Endothelial cell of umbilical vein (primary cell): ENCODE results near the gene NBEA. TPM values are rescaled to one million over a fixed set of nuclear protein-coding genes. Genes with fewer than 3 reads are reported as not detected.
"Not testable (repeated sequence)": the region's sequence is repeated elsewhere in the genome, so short reads cannot be mapped to it uniquely, and the experiment has no call there.

Source experiments
- BruUV-seq: library from RNA; stranded (reverse); fragments of 400-500 nt; replicated peaks from 2 replicates; lab custom pipeline; 2021; lab: Mats Ljungman, UMichigan
- CTCF ChIA-PET: fragments of 300-600, 350-600 bp; sonication (Branson Sonifier 250); formaldehyde crosslinking; loops from one replicate; lab custom pipeline; 2021; ENCODE audit warnings: antibody characterized with exemption, inconsistent platforms; lab: Charles Lee
- POLR2A ChIA-PET: fragments of 300-600, 350-600 bp; sonication (Branson Sonifier 250); formaldehyde crosslinking; loops from one replicate; lab custom pipeline; 2021; ENCODE audit warnings: antibody characterized with exemption, inconsistent platforms; lab: Charles Lee
- DNase-seq: peaks from one replicate; pipeline ENCODE4 v3.0.0-alpha.2; 2011; ENCODE audit warnings: low read depth, low spot score
- FAIRE-seq: peaks from 2 replicates; lab custom pipeline; 2011; peaks lifted over from hg19 to GRCh38; lab: Jason Lieb, UNC
- H2AFZ ChIP-seq: 2 replicates; pipeline ENCODE4 v1.6.0; 2012; ENCODE audit warnings: low read depth, low read length, control low read depth, inconsistent platforms
- H3K27ac ChIP-seq: 2 replicates; pipeline ENCODE4 v1.5.1; 2011; ENCODE audit warnings: low read depth, mild to moderate bottlenecking, control low read depth, low read length, moderate library complexity; ENCODE audit not compliant: insufficient read depth
- H3K27me3 ChIP-seq, 2 experiments: 2 replicates each; pipeline versions ENCODE4 v1.6.0 to v1.6.1; 2011; ENCODE audit warnings: low read length in 2 of 2, mixed read lengths in 1 of 2; ENCODE audit not compliant: control insufficient read depth in 2 of 2, insufficient read depth in 2 of 2
- H3K36me3 ChIP-seq, 2 experiments: 2 replicates in 1 of 2; 3 replicates in 1 of 2; pipeline ENCODE4 v1.5.1; 2011; ENCODE audit warnings: low read length in 2 of 2, mild to moderate bottlenecking in 1 of 2, moderate library complexity in 1 of 2; ENCODE audit not compliant: control insufficient read depth in 2 of 2, insufficient read depth in 2 of 2; ENCODE audit errors: extremely low read depth in 1 of 2
- H3K4me1 ChIP-seq: 3 replicates; pipeline ENCODE4 v1.5.1; 2011; ENCODE audit warnings: mild to moderate bottlenecking, low read length; ENCODE audit not compliant: control insufficient read depth, insufficient read depth; ENCODE audit errors: extremely low read depth
- H3K4me2 ChIP-seq: 2 replicates; pipeline ENCODE4 v1.6.1; 2011; ENCODE audit warnings: low read length, control low read depth, mixed read lengths; ENCODE audit not compliant: insufficient read depth
- H3K4me3 ChIP-seq, 3 experiments: fragments of 200-600 bp in 1 of 3; sonication (generic), shearing (Covaris generic) in 1 of 3; replicated peaks in 1 of 3; 2 replicates each; pipeline ENCODE4 v1.5.1; 2011 to 2016; ENCODE audit warnings: control low read depth in 3 of 3, low read length in 3 of 3, mild to moderate bottlenecking in 2 of 3, inconsistent platforms in 1 of 3, low read depth in 1 of 3, moderate library complexity in 1 of 3; ENCODE audit not compliant: insufficient read depth in 1 of 3
- H3K79me2 ChIP-seq: 2 replicates; pipeline ENCODE4 v1.6.0; 2012; ENCODE audit warnings: low read length, inconsistent platforms; ENCODE audit not compliant: control insufficient read depth, insufficient read depth
- H3K9ac ChIP-seq: replicated peaks from 2 replicates; pipeline ENCODE3; 2011; ENCODE audit warnings: low read length, control low read depth; ENCODE audit not compliant: insufficient read depth; ENCODE audit errors: extremely low read depth
- H3K9me1 ChIP-seq: replicated peaks from 3 replicates; pipeline ENCODE4 v1.6.0; 2011; ENCODE audit warnings: mild to moderate bottlenecking, low read length; ENCODE audit not compliant: control insufficient read depth, insufficient read depth; ENCODE audit errors: extremely low read depth
- H3K9me3 ChIP-seq: replicated peaks from 2 replicates; pipeline ENCODE4 v1.5.1; 2012; ENCODE audit warnings: low read length, inconsistent platforms; ENCODE audit not compliant: control insufficient read depth, insufficient read depth
- H4K20me1 ChIP-seq: replicated peaks from 2 replicates; pipeline ENCODE3; 2011; ENCODE audit warnings: mild to moderate bottlenecking, low read length; ENCODE audit not compliant: control insufficient read depth, insufficient read depth; ENCODE audit errors: extremely low read depth
- CTCF ChIP-seq, 2 donors: IDR thresholded peaks; 1 replicate in 1 of 2; 2 replicates in 1 of 2; pipeline ENCODE4 v1.5.1; 2011; ENCODE audit warnings: low read length in 2 of 2, mild to moderate bottlenecking in 2 of 2, moderate library complexity in 2 of 2, control low read depth in 1 of 2, inconsistent platforms in 1 of 2, low read depth in 1 of 2; ENCODE audit not compliant: insufficient read depth in 1 of 2; ENCODE audit errors: extremely low read depth in 1 of 2
- EZH2 ChIP-seq: IDR thresholded peaks from 2 replicates; pipeline ENCODE4 v1.6.1; 2012; ENCODE audit warnings: borderline replicate concordance, low read depth, mild to moderate bottlenecking, moderate library complexity, low read length, inconsistent platforms; ENCODE audit not compliant: severe bottlenecking
- FOS ChIP-seq: IDR thresholded peaks from 2 replicates; pipeline ENCODE4 v1.6.1; 2011; ENCODE audit warnings: mild to moderate bottlenecking, low read length, moderate library complexity, borderline replicate concordance; ENCODE audit not compliant: insufficient read depth
- GATA2 ChIP-seq: IDR thresholded peaks from 2 replicates; pipeline ENCODE4 v1.7.0; 2011; ENCODE audit warnings: low read depth, mild to moderate bottlenecking, moderate library complexity, mixed read lengths, low read length; ENCODE audit not compliant: insufficient read length, insufficient read depth
- JUN ChIP-seq: IDR thresholded peaks from 2 replicates; pipeline ENCODE4 v1.6.1; 2011; ENCODE audit warnings: borderline replicate concordance, low read depth; ENCODE audit not compliant: insufficient read length, insufficient read depth
- MAX ChIP-seq: IDR thresholded peaks from 2 replicates; pipeline ENCODE4 v1.6.1; 2011; ENCODE audit not compliant: insufficient read depth, insufficient read length
- MYC ChIP-seq: IDR thresholded peaks from one replicate; pipeline ENCODE4 v1.6.1; 2011; ENCODE audit warnings: mild to moderate bottlenecking, low read depth, low read length
- POLR2A ChIP-seq: IDR thresholded peaks from 2 replicates; pipeline ENCODE4 v1.6.1; 2012; ENCODE audit warnings: low read depth, mild to moderate bottlenecking, control low read depth, low read length
- POLR2AphosphoS5 ChIP-seq: IDR thresholded peaks from 2 replicates; pipeline ENCODE4 v1.6.1; 2012; ENCODE audit warnings: low read depth, mild to moderate bottlenecking, control low read depth, low read length, moderate library complexity; ENCODE audit not compliant: insufficient read depth
- dilution Hi-C: fragments of 300-500 bp; cut with MboI; formaldehyde crosslinking; loops from one replicate; pipeline ENCODE4 v1.15.0; 2019; ENCODE audit warnings: low sequenced_read_pairs; ENCODE audit not compliant: extremely low pct_ligation_motif_present
- intact Hi-C: fragments of 100-400 bp; cut with micrococcal nuclease; formaldehyde crosslinking; loops from one replicate; pipeline ENCODE4 v1.10.0; 2022
- polyA plus RNA-seq, 4 experiments: library from polyadenylated mRNA; depleted of rRNA in 3 of 4; stranded (reverse) in 3 of 4; unstranded in 1 of 4; fragments of >200 nt; gene quantifications; 2 replicates each; pipeline versions ENCODE4 v1.2.1 to v1.2.3, GENCODE V29; 2011 to 2012; ENCODE audit warnings: missing spikeins in 1 of 4
- total RNA-seq: library from RNA; stranded (reverse); gene quantifications from 2 replicates; pipeline ENCODE4 v1.2.3, GENCODE V29; 2021

NBEA gene
- total and polyA plus RNA-seq, 2 donors (not counting 3 experiments of a cell fraction or from before 2014, with no cell fraction given), result 3.0 to 4.8 TPM

GRCh38 chr13:35107535-35107934, 165.5 kb downstream of the NBEA start:
- Histone ChIP-seq H2AFZ (no peak overlapping the region), H3K9ac (no peak overlapping the region), H3K79me2 (no peaks in the 10 kb centered on the region), H3K4me2 (no peak overlapping the region), H3K36me3 (no peaks in the 10 kb centered on the region), H4K20me1 (no peaks in the 10 kb centered on the region), H3K4me3 (no peak overlapping the region), H3K9me3 (no peaks in the 10 kb centered on the region), H3K27me3 (no peaks in the 10 kb centered on the region), H3K27ac (no peak overlapping the region), H3K9me1 (no peaks in the 10 kb centered on the region), H3K4me1 (no peaks in the 10 kb centered on the region)
- CTCF ChIA-PET, result no interaction called here
- POLR2A ChIA-PET, result no interaction called here
- dilution Hi-C loops, result no loop called here
- DNase-seq, result no peak
- no peak for FAIRE-seq
- no TSS peak for BruUV-seq
- intact Hi-C loops, result no loop called here
- no peak for TF ChIP-seq POLR2A
- TF ChIP-seq GATA2, result no peak
- no peak for TF ChIP-seq CTCF (IDR thresholded peaks at IDR 0.05; ENCODE audit: extremely low read depth in 1 of 2, insufficient read depth in 1 of 2, low read depth in 1 of 2, low read length in 2 of 2)
- no peak for TF ChIP-seq MYC
- no peak for TF ChIP-seq MAX
- TF ChIP-seq EZH2, result no peak
- no peak for TF ChIP-seq JUN
- no peak for TF ChIP-seq FOS
- no peak for TF ChIP-seq POLR2AphosphoS5

GRCh38 chr13:35113612-35114011, 171.5 kb downstream of the NBEA start:
- CTCF ChIA-PET, H3K4me1 ChIP-seq, H3K9ac ChIP-seq, FAIRE-seq, H3K36me3 ChIP-seq, BruUV-seq, H2AFZ ChIP-seq, H3K27me3 ChIP-seq, H3K27ac ChIP-seq, H3K4me3 ChIP-seq, DNase-seq, dilution Hi-C loops, H4K20me1 ChIP-seq, H3K9me3 ChIP-seq, H3K79me2 ChIP-seq, H3K9me1 ChIP-seq, POLR2A ChIA-PET, intact Hi-C loops, H3K4me2 ChIP-seq: not testable (repeated sequence)
